HG03060 (cell line): ENCODE data around the gene MAGEB17.
"Not testable (repeated sequence)": the region's sequence is repeated elsewhere in the genome, so short reads cannot be mapped to it uniquely, and the experiment has no call there.

ENCODE experiments used
- ATAC-seq: cut with Tn5 transposase; IDR thresholded peaks from one replicate; pipeline ENCODE4 v1.9.1; 2021; ENCODE audit warnings: low read depth, moderate number of reproducible peaks; ENCODE audit not compliant: unreplicated experiment

Gene MAGEB17, protein sequence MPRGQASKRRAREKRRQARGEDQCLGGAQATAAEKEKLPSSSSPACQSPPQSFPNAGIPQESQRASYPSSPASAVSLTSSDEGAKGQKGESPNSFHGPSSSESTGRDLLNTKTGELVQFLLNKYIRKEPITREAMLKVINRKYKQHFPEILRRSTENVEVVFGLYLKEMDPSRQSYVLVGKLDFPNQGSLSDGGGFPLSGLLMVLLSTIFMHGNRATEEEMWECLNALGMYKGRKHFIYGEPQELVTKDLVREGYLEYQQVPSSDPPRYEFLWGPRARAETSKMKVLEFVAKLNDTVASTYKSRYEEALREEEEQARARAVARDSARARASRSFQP

DNA sequence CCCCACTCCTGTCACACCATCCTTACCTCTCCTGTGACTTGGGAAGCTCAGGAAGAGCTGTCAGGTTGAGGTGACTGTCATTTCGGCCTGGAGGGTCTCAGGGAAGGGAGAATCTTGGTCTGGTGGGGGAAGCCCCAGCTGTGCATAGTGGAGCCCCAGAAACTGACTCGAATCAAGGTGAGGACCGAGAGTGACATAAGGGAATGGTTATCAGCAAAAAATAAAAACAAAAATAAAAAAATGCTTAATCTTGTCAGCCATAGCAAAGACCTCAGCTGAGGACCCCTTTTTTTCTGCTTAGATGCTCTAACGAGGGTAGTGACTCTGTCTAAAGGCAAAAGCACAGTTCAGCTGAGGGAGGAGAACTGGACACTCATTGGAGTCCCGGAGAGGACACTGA is at the start of gene MAGEB17:
TSS of gene MAGEB17 (plus strand) at position 301 of the 400 bp plus-strand sequence. CDS start 2,902 bp downstream, outside the sequence.
- ATAC-seq = no peak

DNA sequence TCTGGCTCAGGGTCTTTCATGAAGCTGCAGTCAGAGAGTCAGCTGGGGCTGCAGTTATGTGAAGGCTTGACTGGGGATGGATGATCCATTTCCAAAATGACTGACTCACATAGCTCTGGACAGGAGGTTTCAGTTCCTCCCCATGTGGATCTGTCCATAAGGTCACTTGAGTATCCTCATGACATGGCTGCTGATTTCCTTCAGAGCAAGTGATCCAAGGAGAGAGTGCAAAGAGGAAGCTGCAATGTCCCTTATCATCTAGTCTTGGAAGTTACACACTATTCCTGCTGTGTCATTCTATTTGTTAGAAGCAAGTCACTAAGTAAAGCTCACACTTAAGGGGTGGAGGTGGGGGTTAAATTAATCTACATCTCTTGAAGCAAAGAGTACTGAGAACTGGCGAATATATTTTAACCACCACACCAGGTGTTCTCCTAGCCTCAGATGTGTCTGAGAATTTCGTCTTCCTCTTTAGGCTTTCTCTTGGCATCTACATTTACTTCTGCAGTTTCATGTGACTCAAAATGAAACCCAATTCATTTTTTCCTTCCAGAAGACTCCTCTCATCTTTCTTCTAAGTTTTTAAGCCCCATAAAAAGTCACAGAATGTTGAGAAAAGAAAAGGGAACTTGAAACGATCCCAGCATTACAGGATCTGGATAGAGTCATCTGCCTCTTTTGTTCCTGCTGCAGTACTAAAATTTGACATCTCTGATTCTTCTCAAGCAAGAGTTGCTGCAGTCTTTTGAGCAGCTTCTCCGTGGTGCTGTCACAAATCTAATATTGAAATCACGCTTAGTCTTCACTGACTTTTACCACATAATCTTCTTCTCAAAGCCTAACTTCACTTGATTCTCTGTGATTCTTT is 47.7 kb upstream of the MAGEB17 start:
- peak; percentile 75 for ATAC-seq

DNA sequence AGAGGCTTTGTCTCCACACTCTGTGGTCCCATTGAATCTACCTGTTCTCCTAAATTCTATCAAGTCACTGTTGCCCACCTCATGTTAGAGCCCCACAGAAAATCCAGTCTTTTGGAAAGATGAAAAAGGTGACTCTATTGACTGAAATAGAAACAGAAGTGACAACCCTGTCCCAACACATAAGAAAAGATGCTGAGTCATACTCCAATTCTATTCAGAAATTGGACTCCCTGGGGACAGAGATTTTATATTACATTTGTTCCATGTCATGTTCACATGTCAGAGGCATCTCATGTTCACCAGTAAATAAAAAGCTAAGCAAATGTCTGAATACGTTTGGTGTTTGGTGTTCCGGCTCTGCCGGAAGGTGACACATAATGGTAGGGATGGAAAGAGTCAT is 46.9 kb upstream of the MAGEB17 start:
- no peak for ATAC-seq

DNA sequence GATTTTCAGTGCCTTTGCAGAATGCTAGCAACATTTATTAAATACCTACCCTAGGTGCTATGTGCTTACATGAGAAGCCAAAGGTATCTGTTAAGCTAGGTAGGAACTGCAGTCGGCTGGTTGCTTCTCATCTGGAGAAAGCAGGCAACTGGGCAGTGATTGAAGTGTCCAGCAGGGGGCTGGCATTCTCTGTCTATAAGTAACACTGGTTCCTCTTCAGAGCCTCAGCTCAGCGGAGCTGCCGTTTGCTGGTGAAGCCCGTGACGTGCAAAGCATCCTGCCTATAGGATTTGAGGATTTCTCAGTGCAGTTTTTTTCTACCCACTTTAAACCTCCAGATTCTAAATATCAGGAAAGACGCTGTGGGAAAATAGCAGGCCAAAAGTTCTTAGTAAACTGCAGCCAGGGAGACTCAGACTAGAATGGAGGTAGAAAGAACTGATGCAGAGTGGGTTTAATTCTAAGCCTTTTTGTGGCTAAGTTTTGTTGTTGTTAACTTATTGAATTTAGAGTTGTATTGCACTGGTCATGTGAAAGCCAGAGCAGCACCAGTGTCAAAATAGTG is 44.0 kb upstream of the MAGEB17 start, which contains the start of gene GRPR:
TSS of gene GRPR (plus strand) at position 344 of the 565 bp plus-strand sequence. CDS start 389 bp downstream, outside the sequence.
- ATAC-seq = no peak

DNA sequence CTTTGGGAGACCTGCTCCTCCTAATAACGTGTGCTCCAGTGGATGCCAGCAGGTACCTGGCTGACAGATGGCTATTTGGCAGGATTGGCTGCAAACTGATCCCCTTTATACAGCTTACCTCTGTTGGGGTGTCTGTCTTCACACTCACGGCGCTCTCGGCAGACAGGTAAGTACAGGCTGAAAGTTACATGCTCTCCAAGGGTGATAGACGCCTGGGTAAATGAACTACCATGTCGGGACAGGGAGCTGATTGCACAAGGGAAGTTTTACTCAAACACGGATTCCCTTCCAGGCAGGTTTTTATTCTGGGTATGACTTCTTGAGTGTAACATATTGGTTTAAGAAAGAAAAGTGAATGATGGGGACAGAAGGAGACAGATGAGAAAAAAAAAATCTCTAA is 43.1 kb upstream of the MAGEB17 start:
- ATAC-seq = no peak

DNA sequence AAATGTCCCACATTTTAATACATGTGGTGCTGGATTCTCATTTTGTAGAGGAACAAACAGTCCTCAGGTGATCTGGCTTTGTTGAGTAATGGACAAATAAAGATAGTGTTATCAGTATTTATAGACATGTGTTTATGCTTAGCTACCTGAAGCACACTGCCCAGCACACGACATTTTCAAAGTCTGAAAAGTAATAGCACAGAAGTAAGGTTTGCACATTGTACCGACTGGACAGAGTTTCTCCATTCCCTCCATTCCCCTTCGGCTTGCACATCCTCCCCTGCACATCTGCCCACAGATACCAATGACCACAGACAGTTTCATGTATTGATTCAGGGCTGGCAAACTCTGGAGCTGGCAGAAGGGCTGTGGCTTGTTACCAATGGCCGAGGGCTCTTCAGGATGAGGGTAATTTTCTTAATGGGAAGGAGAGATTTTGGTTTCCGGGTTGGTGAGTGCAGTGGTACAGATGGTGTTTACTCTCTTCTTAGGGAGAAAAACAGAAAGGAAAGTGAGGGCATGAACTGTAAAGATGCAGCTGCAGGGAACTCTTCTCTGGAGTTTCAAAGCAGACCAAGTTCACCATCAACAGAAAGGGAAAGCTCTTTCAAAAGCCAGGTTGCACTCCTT is 41.6 kb upstream of the MAGEB17 start:
- no peak for ATAC-seq

DNA sequence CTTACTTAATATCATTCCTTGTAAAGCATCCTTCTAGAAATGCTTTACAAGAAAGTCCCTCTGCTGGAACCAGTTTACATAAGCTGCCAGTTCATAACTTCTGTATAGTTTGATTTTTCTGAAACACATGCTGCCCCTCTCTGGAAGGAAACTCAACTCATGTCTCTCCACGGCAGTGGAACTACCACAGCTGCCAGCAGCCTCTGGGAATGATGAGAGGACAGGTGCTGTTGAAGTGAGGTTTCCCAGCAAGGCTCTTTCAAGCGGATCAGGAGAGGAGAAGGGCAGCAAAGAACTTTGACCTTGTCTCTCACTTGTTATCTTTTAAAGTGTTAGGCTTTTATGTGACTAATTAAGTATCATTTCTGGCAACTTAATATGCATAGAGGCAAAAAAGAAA is 36.6 kb upstream of the MAGEB17 start:
- ATAC-seq = no peak

DNA sequence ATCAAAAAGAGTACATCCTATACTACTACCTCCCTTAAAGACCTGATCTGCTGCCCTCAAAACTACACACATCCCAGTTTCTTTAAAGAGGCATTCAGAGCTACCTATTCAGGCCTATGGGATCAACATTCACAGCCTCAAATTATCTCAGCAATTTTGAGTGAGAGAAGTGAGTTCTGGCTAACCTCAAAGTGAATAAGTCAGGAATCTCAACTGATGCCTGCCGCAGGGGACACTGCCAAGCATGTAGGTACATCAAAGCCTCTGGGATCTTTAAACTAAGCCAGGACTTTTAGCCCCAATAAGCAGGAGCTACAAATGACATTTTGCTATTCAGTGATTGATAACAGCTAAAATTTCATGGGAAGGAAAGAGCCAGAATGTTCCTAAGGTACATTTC is 32.3 kb upstream of the MAGEB17 start:
- no peak for ATAC-seq

DNA sequence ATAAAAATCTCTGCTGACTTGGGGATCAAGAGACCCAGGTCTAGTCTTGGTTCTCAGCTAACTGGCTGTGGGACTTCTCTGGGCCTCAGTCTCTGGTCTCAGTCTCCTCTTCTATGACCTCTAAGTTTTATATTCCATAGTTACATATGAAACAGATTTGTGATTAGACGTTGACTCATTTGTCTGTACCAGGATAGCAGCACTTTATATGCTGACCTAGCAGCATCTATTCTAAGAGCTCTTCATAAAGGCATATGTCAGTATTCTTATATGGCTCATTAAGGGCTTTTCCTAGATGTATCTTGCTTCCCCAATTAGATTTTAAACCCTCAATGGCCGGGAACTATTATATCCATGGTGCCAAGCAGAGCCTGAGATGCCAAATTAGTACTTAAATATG is 31.2 kb upstream of the MAGEB17 start:
- ATAC-seq = no peak

DNA sequence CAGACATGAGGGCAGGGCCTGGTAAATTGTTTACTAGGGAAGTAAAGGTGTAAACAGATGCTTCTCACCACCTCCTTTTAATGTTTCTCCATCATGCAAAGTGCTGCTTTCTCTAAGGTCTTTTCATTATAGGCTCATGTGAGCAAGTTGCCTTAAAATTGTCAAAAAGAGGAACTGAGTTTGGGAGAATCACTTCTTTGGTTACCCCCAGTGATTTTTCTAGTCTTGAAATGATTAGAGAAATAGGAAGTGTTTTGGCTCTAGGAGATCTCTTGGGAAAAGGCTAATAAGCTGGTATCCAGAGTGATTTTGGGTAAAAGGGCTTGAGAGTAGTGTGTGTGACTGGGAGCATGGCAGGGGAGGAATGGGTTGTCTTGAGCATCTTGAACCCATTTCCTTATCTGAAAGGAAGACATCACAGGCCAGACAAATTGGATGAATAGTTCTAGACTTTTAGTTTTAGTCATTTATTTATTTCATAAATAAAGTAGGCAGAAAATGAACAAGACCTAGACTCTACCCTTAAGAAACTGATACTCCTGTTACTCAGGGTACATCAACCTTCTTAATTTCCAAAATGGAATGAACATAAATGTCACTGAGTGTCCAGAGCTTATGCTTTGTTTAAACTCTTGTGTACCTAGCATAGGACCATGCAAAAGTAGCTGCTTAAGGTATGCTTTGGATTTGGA is 29.7 kb upstream of the MAGEB17 start:
- ATAC-seq = no peak

DNA sequence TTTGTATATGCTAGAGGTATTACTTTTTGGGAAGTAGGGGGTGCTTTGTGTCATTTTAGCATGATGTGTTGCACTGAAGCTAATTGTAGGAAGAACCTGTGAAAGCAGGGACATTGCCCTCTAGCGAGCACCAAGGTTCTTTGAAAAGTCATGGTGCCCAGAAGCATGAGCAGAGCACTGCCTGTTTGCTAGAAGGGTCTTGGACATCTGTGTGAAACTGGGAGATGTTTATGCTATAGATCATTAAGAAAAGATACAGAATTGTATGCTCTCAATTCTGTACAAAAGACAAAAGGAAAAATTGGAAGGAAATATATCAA is 29.2 kb upstream of the MAGEB17 start:
- ATAC-seq = no peak

DNA sequence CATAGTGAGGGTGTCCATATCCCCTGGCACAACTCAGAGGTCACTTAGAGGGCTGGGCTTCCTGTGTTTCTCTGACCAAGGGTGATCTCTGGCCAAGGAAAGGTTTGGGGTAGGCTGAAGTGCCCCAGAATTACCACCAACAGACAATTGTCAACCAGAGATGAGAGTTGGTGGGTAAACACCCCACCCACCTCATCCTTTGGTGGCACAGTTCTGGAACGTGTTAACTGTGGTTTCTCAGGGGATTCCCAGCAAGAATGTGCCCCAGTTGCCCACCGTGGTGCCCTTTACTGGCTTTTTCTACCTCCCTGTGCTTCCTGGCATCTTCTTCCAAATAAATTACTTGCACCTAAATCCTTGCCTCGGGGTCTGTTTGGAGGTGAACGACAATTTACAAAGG is 26.8 kb upstream of the MAGEB17 start:
- no peak for ATAC-seq

DNA sequence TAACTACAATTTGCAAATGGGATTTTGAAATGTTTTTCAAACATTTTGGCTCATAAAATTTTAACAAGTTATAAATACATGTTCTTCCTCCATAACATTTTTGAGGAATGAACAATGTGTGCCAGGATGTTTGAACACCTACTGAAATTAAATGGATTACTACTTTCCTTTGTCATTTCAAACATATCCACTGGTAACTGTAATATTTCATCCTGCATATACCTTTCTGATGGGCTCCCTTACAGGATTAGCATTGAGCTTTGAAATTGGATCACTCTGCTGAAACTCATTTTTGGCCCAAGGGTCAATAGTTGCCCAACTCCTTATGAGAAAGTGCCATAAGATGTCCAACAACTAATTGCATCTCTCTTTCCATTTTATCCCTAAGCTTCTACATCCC is 26.3 kb upstream of the MAGEB17 start:
- ATAC-seq = no peak

DNA sequence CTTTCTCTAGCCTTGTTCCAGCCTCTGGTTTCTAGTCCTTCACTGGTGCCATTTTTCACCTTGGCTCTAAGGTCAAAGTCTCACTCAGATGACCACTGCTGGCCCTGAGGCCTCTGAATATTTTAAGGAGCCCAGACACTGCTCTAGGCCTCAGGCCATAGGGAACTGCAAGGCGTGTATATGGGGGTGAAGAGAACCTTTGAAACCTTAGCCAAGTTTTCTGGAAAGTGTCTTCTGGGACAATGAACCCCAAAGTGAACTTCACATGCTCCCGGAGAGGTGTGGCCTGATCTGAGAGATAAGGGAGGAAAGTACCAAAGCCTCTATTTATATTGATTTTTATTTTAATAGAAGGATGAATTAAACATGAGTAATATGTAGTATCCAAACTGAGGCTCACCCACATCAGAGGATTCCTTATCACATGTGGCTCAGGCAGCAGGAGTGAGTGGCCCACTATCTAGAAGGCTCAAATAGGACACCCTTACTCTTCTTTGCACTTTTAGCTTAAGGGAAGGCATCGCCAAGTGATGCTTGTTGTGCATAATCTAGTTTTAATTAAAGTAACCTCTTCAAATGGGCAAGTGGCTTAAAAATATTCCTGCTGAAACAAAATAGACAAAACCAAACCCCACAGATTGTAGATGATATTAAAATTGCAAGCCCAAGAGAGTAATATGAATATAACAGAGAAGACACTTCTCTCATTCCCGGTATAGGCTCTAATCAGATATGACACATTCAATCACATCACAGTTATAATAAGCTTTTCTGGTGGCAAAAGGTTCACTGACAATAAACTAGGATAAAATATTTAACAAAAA is 25.6 kb upstream of the MAGEB17 start:
- ATAC-seq = no peak

DNA sequence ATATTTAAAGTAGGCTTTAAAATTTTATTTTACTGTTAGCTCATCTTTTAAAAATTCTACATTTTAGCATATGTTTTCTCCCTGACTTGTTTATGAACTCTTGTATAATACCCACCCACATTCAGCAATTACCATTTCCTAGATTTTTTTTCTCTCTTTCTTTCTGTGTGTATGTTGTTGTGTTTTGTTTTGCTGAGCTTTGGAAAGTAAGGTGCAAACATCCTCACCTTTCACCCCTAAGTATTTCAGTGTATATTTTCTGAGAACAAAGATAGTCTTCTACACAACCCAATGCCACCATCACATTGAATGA is 25.1 kb upstream of the MAGEB17 start:
- ATAC-seq = no peak

DNA sequence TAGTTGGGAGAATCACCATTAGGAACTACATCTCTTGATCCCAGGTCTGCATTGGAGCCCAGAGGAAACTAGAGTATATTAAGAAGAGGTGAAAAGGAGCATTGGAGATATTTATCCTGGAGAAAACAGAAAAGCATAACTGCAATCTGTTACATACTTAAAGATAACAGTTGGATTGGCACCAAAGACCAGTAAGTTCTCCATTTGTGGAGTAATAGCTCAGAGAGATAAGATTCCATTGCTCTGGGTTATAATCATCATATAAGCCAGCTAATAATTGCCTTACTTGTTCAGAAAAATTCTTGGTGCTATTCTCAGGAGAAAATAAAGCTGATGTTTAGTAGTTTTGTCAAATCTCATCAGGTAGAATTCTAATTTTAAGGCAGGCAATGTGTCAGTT is 23.3 kb upstream of the MAGEB17 start:
- ATAC-seq = no peak

DNA sequence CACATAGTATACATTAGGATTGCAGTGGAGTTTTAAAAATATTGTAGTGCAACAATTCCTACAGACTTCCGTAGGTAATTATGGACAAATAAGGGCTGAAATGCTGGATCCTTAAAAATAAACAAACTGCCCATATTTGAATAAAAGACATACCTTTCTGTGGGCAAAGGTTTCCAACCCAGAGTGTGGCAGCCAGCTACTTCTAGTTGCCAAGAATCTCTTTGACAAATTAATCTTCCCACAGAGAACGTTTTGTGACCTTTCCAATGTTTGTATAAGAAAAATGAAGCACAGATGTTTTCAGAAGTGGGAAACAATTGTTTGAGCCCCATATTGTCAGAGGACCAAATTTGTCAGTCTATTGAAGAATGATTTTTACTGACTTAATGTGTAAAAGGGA is 22.9 kb upstream of the MAGEB17 start:
- ATAC-seq = no peak

DNA sequence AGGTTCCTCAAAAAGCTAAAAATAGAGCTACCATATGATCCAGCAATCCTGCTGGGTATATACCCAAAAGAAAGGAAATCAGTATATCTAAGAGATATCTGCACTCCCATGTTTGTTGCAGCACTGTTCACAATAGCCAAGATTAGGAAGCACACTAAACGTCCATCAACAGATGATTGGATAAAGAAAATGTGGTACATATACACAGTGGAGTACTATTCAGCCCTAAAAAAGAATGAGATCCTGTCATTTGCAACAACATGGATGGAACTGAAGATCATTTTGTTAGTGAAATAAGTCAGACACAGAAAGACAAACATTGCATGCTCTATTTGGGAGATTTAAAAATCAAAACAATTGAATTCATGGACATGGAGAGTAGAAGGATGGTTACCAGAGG is 22.2 kb upstream of the MAGEB17 start:
- not testable (repeated sequence) for ATAC-seq

DNA sequence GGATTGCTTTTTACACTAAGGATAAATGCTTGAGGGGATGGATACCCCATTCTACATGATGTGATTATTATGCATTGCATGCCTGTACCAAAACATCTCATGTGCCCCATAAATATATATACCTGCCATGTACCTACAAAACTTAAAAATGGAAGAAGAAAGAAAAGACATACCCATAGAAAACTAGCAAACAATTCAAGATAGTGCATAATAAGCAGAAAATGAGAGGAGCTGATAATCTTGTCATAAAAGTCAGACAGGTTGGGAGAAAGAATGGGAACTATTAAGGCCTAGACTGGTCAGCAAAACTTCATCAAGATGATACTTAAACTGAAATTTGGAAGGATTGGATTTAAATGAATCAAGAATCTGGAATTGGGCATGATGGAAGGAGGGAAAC is 21.6 kb upstream of the MAGEB17 start:
- no peak for ATAC-seq

DNA sequence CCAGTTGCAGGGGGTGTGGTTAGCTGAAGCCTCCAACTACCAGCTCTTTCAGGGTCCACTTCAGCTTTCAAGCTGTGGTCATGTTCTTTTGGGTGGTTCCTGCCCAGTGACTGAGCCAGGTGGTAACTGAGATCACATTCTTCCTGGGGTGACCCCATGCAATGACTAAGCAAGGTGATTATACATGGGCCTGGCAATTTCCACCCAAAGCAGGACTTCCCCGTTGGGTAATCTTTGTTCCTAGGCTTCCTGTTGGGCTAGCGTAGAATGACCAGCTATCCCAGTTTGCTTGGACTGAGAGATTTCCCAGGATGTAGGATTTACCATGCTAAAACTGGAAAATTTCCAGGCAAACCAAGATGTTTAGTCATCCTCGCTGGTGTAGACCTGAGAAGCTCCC is 18.4 kb upstream of the MAGEB17 start:
- no peak for ATAC-seq
